Left lung (tissue), 10 donors: Measurements from ENCODE around the gene BCKDK. TPM values are rescaled to one million over a fixed set of nuclear protein-coding genes. Genes with fewer than 3 reads are reported as not detected.
A peak's percentile ranks its signal among the peaks of the same experiment; 100 is the strongest.

Experiments used
- ATAC-seq: fragments of 200-7000 bp; cut with Tn5 transposase; one replicate; pipeline ENCODE4 v1.9.1; 2020; ENCODE audit warnings: moderate library complexity
- DNase-seq, 4 donors: peaks; one replicate each; pipeline ENCODE4 v3.0.0-alpha.2; 2013 to 2020
- H3K27ac ChIP-seq, 2 donors: fragments of 200-600 bp; sonication (generic) in 1 of 2; one replicate each; pipeline versions ENCODE4 v1.5.0 to v1.8.0; 2020 to 2021
- H3K27me3 ChIP-seq, 2 donors: fragments of 200-600 bp; sonication (generic) in 1 of 2; one replicate each; pipeline versions ENCODE4 v1.5.0 to v1.8.0; 2020 to 2021
- H3K36me3 ChIP-seq, 2 donors: fragments of 200-600 bp; sonication (generic) in 1 of 2; one replicate each; pipeline versions ENCODE4 v1.5.0 to v1.8.0; 2020 to 2021
- H3K4me1 ChIP-seq, 2 donors: fragments of 200-600 bp; one replicate each; pipeline ENCODE4 v1.8.0; 2021
- H3K4me3 ChIP-seq, 2 donors: fragments of 200-600 bp; sonication (generic) in 1 of 2; one replicate each; pipeline versions ENCODE4 v1.5.0 to v1.8.0; 2020 to 2021; ENCODE audit warnings: mild to moderate bottlenecking in 1 of 2
- H3K9me3 ChIP-seq, 2 donors: fragments of 200-600 bp; sonication (generic) in 1 of 2; one replicate each; pipeline versions ENCODE4 v1.5.0 to v1.8.0; 2020 to 2021
- CTCF ChIP-seq, 2 donors: fragments of 200-600 bp; sonication (generic) in 1 of 2; IDR thresholded peaks; one replicate each; pipeline versions ENCODE4 v1.5.0 to v1.8.0; 2021; ENCODE audit warnings: antibody characterized with exemption in 2 of 2
- intact Hi-C, 2 donors: fragments of 100-400 bp; cut with DNase I; formaldehyde crosslinking; loops; one replicate each; pipeline versions ENCODE4 v1.11.2 to v1.14.2; 2022
- polyA plus RNA-seq, 6 donors: library from polyadenylated mRNA; unstranded; fragments of 120-200 nt; gene quantifications; one replicate each; pipeline ENCODE4 v1.2.1, GENCODE V29; 2013; ENCODE audit not compliant: insufficient read length in 6 of 6
- total RNA-seq, 2 donors: library from RNA; stranded (reverse); fragmentation: NEBNext Ultra II Directional; extraction: Animal tissue kit (Norgen Biotek cat#: 25700); gene quantifications; one replicate each; pipeline ENCODE4 v1.2.1, GENCODE V29; 2021
- donor health status: DM: no; HTN: yes; CAD: no.
- donor health status: DM: no; HTN: no; CAD: no.

The BCKDK gene
- total and polyA plus RNA-seq, 8 donors: 32.8 to 43.8 (median 38.9) TPM

GRCh38 chr16:31130336-31130891 lies 22.2 kb downstream of the BCKDK start:
- Histone ChIP-seq H3K36me3 (peaks cover 0 to 48% of the 10 kb centered on the region in 2 donors), H3K9me3 (no peaks in the 10 kb centered on the region), H3K4me3 (peak overlapping the region in 1 of 2 donors; percentile 4), H3K4me1 (peaks cover 17 to 85% of the 10 kb centered on the region in 2 donors), H3K27me3 (peaks cover 0 to 4% of the 10 kb centered on the region in 2 donors), H3K27ac (peak overlapping the region; percentile 90 to 97)
- TF ChIP-seq CTCF (IDR thresholded peaks at IDR 0.05): no peak
- peak in 2 of 4 donors; percentile 76 to 85 for DNase-seq
- ATAC-seq: peak; percentile 2
- intact Hi-C loops: no loop called here

- intact Hi-C loops: no loop called here
- peaks cover 17 to 85% of the 10 kb centered on the region in 2 donors for H3K4me1 ChIP-seq
- no peak overlapping the region for H3K4me3 ChIP-seq
- H3K36me3 ChIP-seq: peaks cover 0 to 47% of the 10 kb centered on the region in 2 donors
- peak overlapping the region; percentile 90 to 97 for H3K27ac ChIP-seq
- H3K27me3 ChIP-seq: peaks cover 0 to 8% of the 10 kb centered on the region in 2 donors
- ATAC-seq: peak; percentile 54
- peak in 3 of 4 donors; percentile 88 to 90 (median 90) for DNase-seq
- no peaks in the 10 kb centered on the region for H3K9me3 ChIP-seq
- TF ChIP-seq CTCF (IDR thresholded peaks at IDR 0.05): no peak
These were observed 22.7 kb downstream of the BCKDK start for GRCh38 chr16:31130899-31131298.

GRCh38 chr16:31131416-31131815 lies 23.2 kb downstream of the BCKDK start:
- Histone ChIP-seq H3K36me3 (peaks cover 0 to 47% of the 10 kb centered on the region in 2 donors), H3K4me3 (no peak overlapping the region), H3K27ac (peak overlapping the region; percentile 27 to 97), H3K27me3 (peaks cover 0 to 8% of the 10 kb centered on the region in 2 donors), H3K9me3 (no peaks in the 10 kb centered on the region), H3K4me1 (peaks cover 17 to 83% of the 10 kb centered on the region in 2 donors)
- TF ChIP-seq CTCF (IDR thresholded peaks at IDR 0.05): no peak
- ATAC-seq (no peak), DNase-seq (no peak)
- intact Hi-C loops: no loop called here

GRCh38 chr16:31131841-31132271 lies 23.7 kb downstream of the BCKDK start:
- intact Hi-C loops: no loop called here
- no peak for ATAC-seq
- Histone ChIP-seq H3K4me1 (peaks cover 17 to 78% of the 10 kb centered on the region in 2 donors), H3K4me3 (no peak overlapping the region), H3K27ac (peak overlapping the region in 1 of 2 donors; percentile 27), H3K27me3 (peaks cover 0 to 8% of the 10 kb centered on the region in 2 donors), H3K36me3 (peaks cover 0 to 47% of the 10 kb centered on the region in 2 donors), H3K9me3 (no peaks in the 10 kb centered on the region)
- DNase-seq: peak in 1 of 4 donors; percentile 73
- no peak for TF ChIP-seq CTCF (IDR thresholded peaks at IDR 0.05)

GRCh38 chr16:31132303-31132979 lies 24.3 kb downstream of the BCKDK start:
- H3K4me1 ChIP-seq: peaks cover 17 to 72% of the 10 kb centered on the region in 2 donors
- peaks cover 0 to 42% of the 10 kb centered on the region in 2 donors for H3K36me3 ChIP-seq
- H3K27ac ChIP-seq: no peak overlapping the region
- DNase-seq (peak in 1 of 4 donors; percentile 34), ATAC-seq (no peak)
- TF ChIP-seq CTCF (IDR thresholded peaks at IDR 0.05): no peak
- no peak overlapping the region for H3K4me3 ChIP-seq
- no peaks in the 10 kb centered on the region for H3K9me3 ChIP-seq
- H3K27me3 ChIP-seq: peaks cover 0 to 8% of the 10 kb centered on the region in 2 donors
- intact Hi-C loops: no loop called here
